IgD-negative memory B cell (primary cell): ENCODE data around the gene KIF4A. TPM values are rescaled to one million over a fixed set of nuclear protein-coding genes. Genes with fewer than 3 reads are reported as not detected.

ENCODE experiments used
- H3K27ac Mint-ChIP-seq, 3 donors: one replicate each; pipeline ENCODE4 v1.8.0; 2020 to 2022; ENCODE audit warnings: mild to moderate bottlenecking in 3 of 3, mixed read lengths in 3 of 3, moderate library complexity in 1 of 3
- H3K27me3 Mint-ChIP-seq: one replicate; pipeline ENCODE4 v1.8.0; 2021; ENCODE audit warnings: mixed read lengths
- H3K36me3 Mint-ChIP-seq: one replicate; pipeline ENCODE4 v1.8.0; 2020; ENCODE audit warnings: mild to moderate bottlenecking, mixed read lengths
- H3K4me1 Mint-ChIP-seq, 3 donors: one replicate each; pipeline ENCODE4 v1.8.0; 2020 to 2022; ENCODE audit warnings: mixed read lengths in 3 of 3, mild to moderate bottlenecking in 1 of 3
- H3K4me3 Mint-ChIP-seq, 4 donors: one replicate each; pipeline ENCODE4 v1.8.0; 2020 to 2022; ENCODE audit warnings: mild to moderate bottlenecking in 4 of 4, mixed read lengths in 4 of 4, moderate library complexity in 3 of 4
- H3K9me3 Mint-ChIP-seq, 3 donors: one replicate each; pipeline ENCODE4 v1.8.0; 2020 to 2021; ENCODE audit warnings: mixed read lengths in 3 of 3, mild to moderate bottlenecking in 1 of 3
- polyA plus RNA-seq: library from polyadenylated mRNA; unstranded; fragments of 300-500 nt; fragmentation: Illumina TruSeq; gene quantifications from one replicate; pipeline ENCODE4 v1.2.3, GENCODE V29; 2021

KIF4A gene
- polyA plus RNA-seq, 1 donor from 2014 or later, result not detected

GRCh38 chrX:70454441-70455365 lies 164.8 kb downstream of the KIF4A start:
- peak overlapping the region; percentile 36 to 85 (median 76) for H3K27ac Mint-ChIP-seq
- no peaks in the 10 kb centered on the region for H3K9me3 Mint-ChIP-seq
- peaks cover 15 to 31% (median 25%) of the 10 kb centered on the region in 3 donors for H3K4me1 Mint-ChIP-seq
- no peaks in the 10 kb centered on the region for H3K36me3 Mint-ChIP-seq
- peaks cover 2% of the 10 kb centered on the region for H3K27me3 Mint-ChIP-seq
- peak overlapping the region; percentile 72 to 91 (median 84) for H3K4me3 Mint-ChIP-seq

- Mint-ChIP-seq H3K36me3 (no peaks in the 10 kb centered on the region), H3K4me3 (peak overlapping the region; percentile 72 to 91 (median 84)), H3K27ac (peak overlapping the region in 2 of 3 donors; percentile 46 to 85), H3K9me3 (no peaks in the 10 kb centered on the region), H3K27me3 (peaks cover 2% of the 10 kb centered on the region), H3K4me1 (peaks cover 15 to 31% (median 25%) of the 10 kb centered on the region in 3 donors)
Measured at GRCh38 chrX:70455366-70456202, 165.7 kb downstream of the KIF4A start.

- H3K36me3 Mint-ChIP-seq, result no peaks in the 10 kb centered on the region
- H3K9me3 Mint-ChIP-seq, result peaks cover 0 to 4% (median 0%) of the 10 kb centered on the region in 3 donors
- H3K4me3 Mint-ChIP-seq, result peak overlapping the region; percentile 72 to 91 (median 84)
- H3K27ac Mint-ChIP-seq, result peak overlapping the region in 1 of 3 donors; percentile 46
- peaks cover 2% of the 10 kb centered on the region for H3K27me3 Mint-ChIP-seq
- H3K4me1 Mint-ChIP-seq, result peaks cover 15 to 33% (median 25%) of the 10 kb centered on the region in 3 donors
Measured at GRCh38 chrX:70456256-70456655, 166.4 kb downstream of the KIF4A start.

GRCh38 chrX:70461026-70461425 lies 171.1 kb downstream of the KIF4A start:
- Mint-ChIP-seq H3K27ac (no peak overlapping the region), H3K9me3 (peaks cover 0 to 5% (median 0%) of the 10 kb centered on the region in 3 donors), H3K36me3 (no peaks in the 10 kb centered on the region)

GRCh38 chrX:70464051-70464450 lies 174.1 kb downstream of the KIF4A start:
- Mint-ChIP-seq H3K27me3 (no peaks in the 10 kb centered on the region), H3K4me3 (no peak overlapping the region), H3K36me3 (no peaks in the 10 kb centered on the region), H3K9me3 (peaks cover 0 to 5% (median 0%) of the 10 kb centered on the region in 3 donors), H3K27ac (no peak overlapping the region), H3K4me1 (peaks cover 0 to 2% (median 0%) of the 10 kb centered on the region in 3 donors)

More at GRCh38 chrX:70461026-70461425, 171.1 kb downstream of the KIF4A start:
- no peaks in the 10 kb centered on the region for H3K27me3 Mint-ChIP-seq
- peaks cover 6 to 8% (median 8%) of the 10 kb centered on the region in 3 donors for H3K4me1 Mint-ChIP-seq
- H3K4me3 Mint-ChIP-seq, result no peak overlapping the region

GRCh38 chrX:70466968-70467367 lies 177.1 kb downstream of the KIF4A start:
- H3K27ac Mint-ChIP-seq, result no peak overlapping the region
- peaks cover 4 to 10% (median 6%) of the 10 kb centered on the region in 3 donors for H3K4me1 Mint-ChIP-seq
- no peaks in the 10 kb centered on the region for H3K9me3 Mint-ChIP-seq
- H3K27me3 Mint-ChIP-seq, result no peaks in the 10 kb centered on the region
- no peaks in the 10 kb centered on the region for H3K36me3 Mint-ChIP-seq
- no peak overlapping the region for H3K4me3 Mint-ChIP-seq

- H3K4me3 Mint-ChIP-seq, result no peak overlapping the region
- no peak overlapping the region for H3K27ac Mint-ChIP-seq
- peaks cover 2% of the 10 kb centered on the region for H3K36me3 Mint-ChIP-seq
- no peaks in the 10 kb centered on the region for H3K9me3 Mint-ChIP-seq
- H3K4me1 Mint-ChIP-seq, result peaks cover 6 to 10% (median 6%) of the 10 kb centered on the region in 3 donors
- H3K27me3 Mint-ChIP-seq, result no peaks in the 10 kb centered on the region
Measured at GRCh38 chrX:70468709-70469108, 178.8 kb downstream of the KIF4A start.

Other genes starting within 250 kb of the KIF4A start
- not detected for gene AWAT2, start 240.2 kb upstream of the KIF4A start, polyA plus RNA-seq
- gene OTUD6A, start 227.6 kb upstream of the KIF4A start, polyA plus RNA-seq, result not detected
- 47.5 TPM for gene IGBP1, start 156.7 kb upstream of the KIF4A start, polyA plus RNA-seq
- gene DGAT2L6, start 112.6 kb upstream of the KIF4A start, polyA plus RNA-seq, result not detected
- not detected for gene AWAT1, start 55.4 kb upstream of the KIF4A start, polyA plus RNA-seq
- not detected for gene P2RY4, start 29.9 kb upstream of the KIF4A start, polyA plus RNA-seq
- not detected for gene ARR3, start 21.8 kb upstream of the KIF4A start, polyA plus RNA-seq
- gene RAB41, start 7.9 kb upstream of the KIF4A start, polyA plus RNA-seq, result not detected
- gene PDZD11, start 177 bp upstream of the KIF4A start, polyA plus RNA-seq, result 24.0 TPM
- not detected for gene GDPD2, start 133.2 kb downstream of the KIF4A start, polyA plus RNA-seq
- gene DLG3, start 154.7 kb downstream of the KIF4A start, polyA plus RNA-seq, result 1.2 TPM